GM12872 (cell line): ENCODE results near the gene ALDH1A2.

Experiments used
- CTCF ChIP-seq: IDR thresholded peaks from 3 replicates; pipeline ENCODE4 v1.5.1; 2011; ENCODE audit warnings: low read depth, mild to moderate bottlenecking, low read length, moderate library complexity; ENCODE audit not compliant: insufficient read depth

ALDH1A2 gene

GRCh38 chr15:58039079-58040035 is 26.2 kb downstream of the ALDH1A2 start:
- no peak for TF ChIP-seq CTCF

GRCh38 chr15:58038426-58039078 is 27.0 kb downstream of the ALDH1A2 start:
- no peak for TF ChIP-seq CTCF

- no peak for TF ChIP-seq CTCF
Measured at GRCh38 chr15:58037723-58038301, 27.7 kb downstream of the ALDH1A2 start.

GRCh38 chr15:58036579-58036978 is 28.9 kb downstream of the ALDH1A2 start:
- no peak for TF ChIP-seq CTCF

GRCh38 chr15:58026552-58026951 is 39.0 kb downstream of the ALDH1A2 start:
- no peak for TF ChIP-seq CTCF

GRCh38 chr15:58026051-58026450 is 39.5 kb downstream of the ALDH1A2 start:
- TF ChIP-seq CTCF: no peak

- no peak for TF ChIP-seq CTCF
Measured at GRCh38 chr15:58021332-58022230, 43.9 kb downstream of the ALDH1A2 start.
